ENCODE data around the gene B3GNT5. TPM values are rescaled to one million over a fixed set of nuclear protein-coding genes. Genes with fewer than 3 reads are reported as not detected.

The B3GNT5 gene
- total and polyA plus RNA-seq, 12 donors: 0.18 to 3.6 (median 2.6) TPM

GRCh38 chr3:183208800-183209199, 44.3 kb upstream of the B3GNT5 start:
- no peak for DNase-seq
- TF ChIP-seq CTCF (IDR thresholded peaks at IDR 0.05): no peak
- TF ChIP-seq POLR2A (IDR thresholded peaks at IDR 0.05): no peak
- H3K27ac ChIP-seq: no peak overlapping the region
- intact Hi-C loops (cut with DNase I): no loop called here
- H3K4me1 ChIP-seq (replicated peaks in 1 of 2): peaks cover 0 to 13% of the 10 kb centered on the region in 2 donors
- no peaks in the 10 kb centered on the region for H3K36me3 ChIP-seq (replicated peaks in 1 of 2)
- 92 to 96% (median 94%) methylated on average over 2 of the region's 2 CpGs for WGBS, 4 donors
- no peaks in the 10 kb centered on the region for H3K27me3 ChIP-seq
- H3K4me3 ChIP-seq: no peak overlapping the region
- no peaks in the 10 kb centered on the region for H3K9me3 ChIP-seq (replicated peaks in 1 of 3)

GRCh38 chr3:183210341-183210740, 42.7 kb upstream of the B3GNT5 start:
- H3K27ac ChIP-seq: peak overlapping the region in 2 of 5 donors; percentile 66 to 75
- intact Hi-C loops (cut with DNase I): no loop called here

GRCh38 chr3:183210862-183211341, 42.2 kb upstream of the B3GNT5 start:
- DNase-seq: peak in 6 of 7 donors; percentile 27 to 67 (median 34)
- no peaks in the 10 kb centered on the region for H3K9me3 ChIP-seq (replicated peaks in 1 of 3)
- H3K27me3 ChIP-seq: no peaks in the 10 kb centered on the region
- H3K36me3 ChIP-seq (replicated peaks in 1 of 2): peaks cover 0 to 5% of the 10 kb centered on the region in 2 donors
- no peak for TF ChIP-seq POLR2A (IDR thresholded peaks at IDR 0.05)
- TF ChIP-seq CTCF (IDR thresholded peaks at IDR 0.05): no peak
- H3K4me1 ChIP-seq (replicated peaks in 1 of 2): peaks cover 0 to 13% of the 10 kb centered on the region in 2 donors
- intact Hi-C loops (cut with DNase I): no loop called here
- H3K27ac ChIP-seq: peak overlapping the region in 3 of 5 donors; percentile 13 to 75 (median 66)
- WGBS, 4 donors: 60 to 68% (median 65%) methylated on average over 9 of the region's 9 CpGs
- H3K4me3 ChIP-seq: no peak overlapping the region

More at GRCh38 chr3:183210341-183210740, 42.7 kb upstream of the B3GNT5 start:
- TF ChIP-seq POLR2A (IDR thresholded peaks at IDR 0.05) (no peak), CTCF (IDR thresholded peaks at IDR 0.05) (no peak)
- H3K9me3 ChIP-seq (replicated peaks in 1 of 3): no peaks in the 10 kb centered on the region
- H3K4me1 ChIP-seq (replicated peaks in 1 of 2): peaks cover 0 to 13% of the 10 kb centered on the region in 2 donors
- no peak overlapping the region for H3K4me3 ChIP-seq
- whole genome bisulfite sequencing, 4 donors: 75 to 82% (median 78%) methylated on average over 5 of the region's 5 CpGs
- DNase-seq: no peak
- H3K36me3 ChIP-seq (replicated peaks in 1 of 2): no peaks in the 10 kb centered on the region
- H3K27me3 ChIP-seq: no peaks in the 10 kb centered on the region

- H3K27ac ChIP-seq: peak overlapping the region in 3 of 5 donors; percentile 13 to 75 (median 66)
- peak; percentile 69 to 92 (median 89) for DNase-seq
- intact Hi-C loops (cut with DNase I): no loop called here
- H3K9me3 ChIP-seq (replicated peaks in 1 of 3): no peaks in the 10 kb centered on the region
- H3K4me1 ChIP-seq (replicated peaks in 1 of 2): peaks cover 0 to 13% of the 10 kb centered on the region in 2 donors
- H3K27me3 ChIP-seq: no peaks in the 10 kb centered on the region
- WGBS, 4 donors: 37 to 43% (median 38%) methylated on average over 6 to 13 of the region's 13 CpGs
- H3K4me3 ChIP-seq: no peak overlapping the region
- peak in 4 of 6 experiments; percentile 24 to 35 (median 28) for TF ChIP-seq CTCF (IDR thresholded peaks at IDR 0.05)
- TF ChIP-seq POLR2A (IDR thresholded peaks at IDR 0.05): peak in 1 of 2 donors; percentile 11
- peaks cover 0 to 5% of the 10 kb centered on the region in 2 donors for H3K36me3 ChIP-seq (replicated peaks in 1 of 2)
Observed at GRCh38 chr3:183211352-183211751, 41.7 kb upstream of the B3GNT5 start.

All from adrenal gland (tissue), 12 donors.